NCI-H146 treated with DMSO at 0.1 percent for 48 hours (cell line): ENCODE measurements around the gene CUTC.

Source experiments
- DNase-seq: peaks from one replicate; lab custom pipeline; 2025; ENCODE audit not compliant: unreplicated experiment; lab: John Stamatoyannopoulos, UW

Gene CUTC

GRCh38 chr10:99782447-99783286 lies 50.6 kb downstream of the CUTC start, which contains the start of gene ABCC2:
Gene ABCC2 (plus strand): TSS chr10:99782640. CDS start chr10:99782845, 205 bp downstream.
- DNase-seq: no peak

DNA sequence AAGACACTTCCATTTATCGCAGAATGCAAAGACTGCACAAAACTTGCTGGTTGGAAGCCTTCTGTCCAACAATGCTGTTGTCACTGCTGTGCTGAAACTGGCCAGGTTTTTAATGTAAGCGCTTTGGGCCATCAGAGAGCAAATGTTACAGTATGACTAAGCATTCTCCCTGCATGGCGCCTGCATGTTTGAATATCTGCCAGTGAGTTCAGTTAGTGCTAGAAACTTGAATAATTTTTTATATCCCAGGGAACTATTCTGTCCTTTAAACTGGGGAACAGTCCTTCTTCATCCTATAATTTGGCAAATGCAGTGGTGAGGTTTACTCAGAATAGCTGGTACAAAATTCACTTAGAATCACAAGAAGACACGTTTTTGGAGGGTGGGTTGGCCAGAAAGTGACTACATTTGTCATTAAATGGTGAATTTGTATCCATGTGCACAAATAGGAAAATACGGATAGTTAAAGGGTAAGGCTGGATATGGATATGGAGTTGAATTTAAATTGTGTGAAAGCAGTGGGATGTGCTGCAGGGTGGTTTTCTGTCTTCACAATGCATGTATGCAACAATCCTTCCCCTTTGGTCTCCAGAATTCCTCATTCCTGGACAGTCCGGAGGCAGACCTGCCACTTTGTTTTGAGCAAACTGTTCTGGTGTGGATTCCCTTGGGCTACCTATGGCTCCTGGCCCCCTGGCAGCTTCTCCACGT lies 52.1 kb downstream of the CUTC start:
- no peak for DNase-seq

DNA sequence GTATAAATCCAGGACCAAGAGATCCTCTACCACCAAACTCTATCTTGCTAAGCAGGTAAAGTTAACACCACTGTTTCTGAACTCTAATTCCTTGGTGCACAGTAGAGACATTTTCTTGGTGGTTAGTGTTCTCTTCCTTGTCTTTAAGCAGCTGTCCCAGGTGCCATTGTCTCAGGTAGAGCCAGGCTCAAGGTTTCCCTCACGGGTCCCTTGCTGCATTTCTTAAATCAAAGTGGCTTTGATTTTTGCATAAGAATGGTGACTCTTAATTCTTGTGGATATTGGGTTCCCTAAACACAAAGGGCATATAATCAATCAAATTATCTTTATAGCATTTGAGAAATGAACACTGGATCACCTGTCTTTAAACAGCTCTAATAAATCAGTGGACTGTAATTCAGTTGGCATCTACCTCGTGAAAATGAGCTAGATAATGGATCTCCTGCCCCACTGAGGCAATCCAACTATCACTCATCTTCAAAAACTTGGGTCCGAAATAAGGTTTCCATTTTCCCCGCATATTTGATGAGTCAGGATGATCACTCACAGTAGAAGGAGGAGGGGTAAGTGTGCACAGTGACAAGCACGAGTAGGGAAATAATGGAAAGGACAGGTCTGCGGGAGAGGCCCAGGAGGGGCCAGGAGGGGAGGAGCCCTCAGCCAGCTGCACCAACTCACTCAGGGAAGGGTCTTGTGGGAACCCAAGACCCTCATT lies 52.9 kb downstream of the CUTC start:
- DNase-seq: no peak

GRCh38 chr10:99785646-99786045 lies 53.6 kb downstream of the CUTC start:
- no peak for DNase-seq

DNA sequence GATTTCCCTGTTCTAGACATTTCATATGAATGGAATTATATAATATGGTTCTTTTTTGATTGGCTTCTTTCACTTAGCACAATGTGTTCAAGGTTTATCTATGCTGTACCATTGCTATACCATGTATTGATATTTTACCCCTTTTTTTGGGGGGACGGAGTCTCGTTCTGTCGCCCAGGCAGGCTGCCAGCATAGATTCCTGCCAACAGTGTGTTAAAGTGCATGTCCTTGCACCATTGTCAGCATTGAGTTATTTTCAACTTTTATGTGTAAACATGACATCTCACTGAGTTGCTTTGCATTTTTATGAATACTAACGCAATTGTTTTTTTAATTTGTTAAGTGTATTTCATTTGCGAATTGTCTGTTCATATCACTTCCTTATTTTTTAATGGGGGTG lies 55.3 kb downstream of the CUTC start:
- no peak for DNase-seq

GRCh38 chr10:99787782-99788445 lies 55.9 kb downstream of the CUTC start:
- DNase-seq: no peak

DNA sequence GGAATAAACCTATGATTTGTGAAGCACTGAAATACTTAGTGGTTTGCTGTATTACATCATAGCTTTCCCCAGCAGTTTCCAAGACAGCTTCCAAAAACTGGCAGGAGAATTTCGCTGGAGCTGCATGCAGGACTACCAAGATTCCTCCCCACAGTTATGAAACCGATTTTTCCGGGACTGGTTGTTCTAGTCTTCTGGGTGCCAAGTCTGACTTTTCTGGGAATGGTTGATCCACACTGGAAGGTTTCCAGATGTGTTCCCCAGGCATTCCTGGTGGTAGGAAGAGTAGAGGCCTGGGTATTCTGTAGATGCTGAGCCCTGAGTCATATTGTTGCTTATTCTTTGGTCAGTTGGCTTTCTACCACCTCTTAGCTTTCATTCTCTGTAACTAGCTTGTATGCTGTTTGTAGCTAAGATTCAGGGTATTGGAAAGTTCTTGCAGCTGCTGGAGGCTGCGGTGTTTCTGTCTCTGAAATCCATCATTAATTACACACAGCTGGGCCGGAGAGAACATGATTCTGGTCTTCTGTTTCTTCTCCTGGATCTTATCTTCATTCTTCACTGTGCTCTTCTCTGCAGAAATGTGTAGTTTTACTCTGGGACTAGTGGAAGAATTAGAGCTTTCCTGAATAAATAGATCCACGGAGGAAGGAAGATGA lies 56.7 kb downstream of the CUTC start:
- no peak for DNase-seq

DNA sequence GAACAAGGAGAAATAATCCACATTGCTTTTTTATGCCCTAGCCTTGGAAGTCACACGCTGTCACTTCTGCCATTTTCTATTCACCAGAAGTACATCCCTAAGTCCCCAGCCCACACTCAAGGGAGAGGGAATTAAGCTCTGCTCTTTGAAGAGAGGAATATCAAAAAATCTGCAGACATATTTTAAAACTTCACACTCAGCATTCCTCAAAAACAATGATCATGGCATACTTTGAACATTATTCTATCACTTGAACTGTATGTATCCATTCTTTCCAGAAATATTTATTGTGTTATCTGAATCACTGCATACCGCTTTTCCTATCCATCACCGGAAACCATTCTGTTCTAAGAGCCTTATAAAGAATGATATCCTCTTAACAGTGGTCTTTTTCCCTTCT lies 59.8 kb downstream of the CUTC start:
- no peak for DNase-seq

GRCh38 chr10:99793819-99794218 lies 61.8 kb downstream of the CUTC start:
- no peak for DNase-seq

GRCh38 chr10:99796928-99797327 lies 64.9 kb downstream of the CUTC start:
- no peak for DNase-seq

- no peak for DNase-seq
These were observed 66.0 kb downstream of the CUTC start for GRCh38 chr10:99798031-99798430.

DNA sequence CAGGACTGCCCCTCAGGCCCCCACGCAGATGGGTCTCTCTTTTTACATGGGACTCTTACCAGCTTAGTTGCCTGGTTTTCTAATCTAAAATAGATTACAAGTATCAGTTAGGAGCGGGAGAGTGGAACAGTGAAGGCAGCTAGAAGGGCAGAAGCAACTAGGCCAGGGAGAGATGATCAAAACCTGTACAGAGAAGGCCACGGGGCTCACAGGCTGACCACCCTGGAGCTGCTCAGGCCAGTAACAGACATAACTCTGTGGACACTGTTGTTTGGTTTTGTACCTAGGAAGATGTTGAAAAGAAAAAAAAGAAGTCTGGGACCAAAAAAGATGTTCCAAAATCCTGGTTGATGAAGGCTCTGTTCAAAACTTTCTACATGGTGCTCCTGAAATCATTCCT lies 66.9 kb downstream of the CUTC start:
- DNase-seq: no peak

DNA sequence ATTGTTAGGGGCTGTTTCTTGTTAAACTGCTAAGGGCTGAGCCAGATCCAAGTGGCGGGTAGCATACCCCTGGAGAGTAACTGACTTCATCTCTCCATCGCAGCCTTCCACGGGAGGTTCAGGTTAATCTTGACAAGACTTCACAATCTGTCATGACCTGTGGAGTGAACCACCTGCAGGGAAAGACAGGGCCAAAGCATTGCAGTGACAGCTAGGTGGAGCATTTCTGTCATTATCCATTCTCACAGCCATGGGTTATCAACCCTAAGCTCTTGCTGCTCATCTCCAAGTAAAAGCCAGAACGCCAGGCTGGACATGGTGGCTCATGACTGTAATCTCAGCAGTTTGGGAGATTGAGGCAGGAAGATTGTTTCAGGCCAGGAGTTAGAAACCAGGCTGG lies 67.6 kb downstream of the CUTC start:
- DNase-seq: no peak

GRCh38 chr10:99804471-99804870 lies 72.4 kb downstream of the CUTC start:
- DNase-seq: no peak

DNA sequence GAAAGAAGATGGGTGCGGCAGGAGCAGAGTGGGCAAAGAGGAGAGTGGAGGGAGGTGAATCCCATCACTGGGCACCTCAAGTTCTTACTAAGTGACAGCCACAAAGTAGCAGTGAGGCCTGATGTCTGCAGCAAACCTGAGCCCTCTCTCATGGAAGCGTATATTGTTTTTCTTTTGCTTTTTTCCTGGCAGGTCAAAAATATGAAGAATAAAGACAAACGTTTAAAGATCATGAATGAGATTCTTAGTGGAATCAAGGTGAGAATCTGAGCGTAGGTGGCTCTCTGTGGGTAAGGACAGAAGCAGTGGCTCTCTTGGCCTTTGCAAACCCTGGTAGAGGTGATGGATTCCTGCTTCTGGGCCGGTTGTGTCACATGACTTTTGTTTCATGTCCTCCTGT lies 73.2 kb downstream of the CUTC start:
- DNase-seq: no peak
